Osteoblast (primary cell): ENCODE data around the gene CCDC77. TPM values are rescaled to one million over a fixed set of nuclear protein-coding genes. Genes with fewer than 3 reads are reported as not detected.
"Not testable (repeated sequence)": the region's sequence is repeated elsewhere in the genome, so short reads cannot be mapped to it uniquely, and the experiment has no call there.

Source experiments
- DNase-seq: peaks from one replicate; pipeline ENCODE4 v3.0.0; 2011; ENCODE audit warnings: low spot score, mixed read lengths; ENCODE audit not compliant: insufficient read length; ENCODE audit errors: missing footprints
- H2AFZ ChIP-seq: 2 replicates; pipeline ENCODE4 v1.6.0; 2011; ENCODE audit warnings: mild to moderate bottlenecking, low read length
- H3K27ac ChIP-seq: 2 replicates; pipeline ENCODE4 v1.5.1; 2011; ENCODE audit warnings: mild to moderate bottlenecking, low read depth, low read length, moderate library complexity
- H3K27me3 ChIP-seq: 2 replicates; pipeline ENCODE4 v1.6.0; 2012; ENCODE audit warnings: mild to moderate bottlenecking, control low read depth, inconsistent platforms, low read length, moderate library complexity; ENCODE audit not compliant: insufficient read depth
- H3K36me3 ChIP-seq: 2 replicates; pipeline ENCODE4 v1.5.1; 2011; ENCODE audit warnings: mild to moderate bottlenecking, low read length, control low read depth, moderate library complexity; ENCODE audit not compliant: insufficient read depth
- H3K4me1 ChIP-seq: 2 replicates; pipeline ENCODE4 v1.5.1; 2011; ENCODE audit warnings: mild to moderate bottlenecking, low read length, control low read depth, moderate library complexity; ENCODE audit not compliant: insufficient read depth
- H3K4me2 ChIP-seq: 2 replicates; pipeline ENCODE4 v1.6.0; 2011; ENCODE audit warnings: mild to moderate bottlenecking, low read length; ENCODE audit not compliant: insufficient read depth
- H3K4me3 ChIP-seq: fragments of 200-600 bp; sonication (generic); 3 replicates; pipeline ENCODE4 v1.5.1; 2012; ENCODE audit warnings: mild to moderate bottlenecking, low read length, inconsistent platforms; ENCODE audit not compliant: insufficient read depth
- H3K79me2 ChIP-seq: 2 replicates; pipeline ENCODE4 v1.6.0; 2012; ENCODE audit warnings: mild to moderate bottlenecking, low read length, control low read depth, inconsistent platforms; ENCODE audit not compliant: insufficient read depth
- H3K9me3 ChIP-seq: 2 replicates; pipeline ENCODE4 v1.5.1; 2011; ENCODE audit warnings: low read depth, low read length, control low read depth
- H4K20me1 ChIP-seq: 2 replicates; pipeline ENCODE4 v1.6.0; 2012; ENCODE audit warnings: mild to moderate bottlenecking, low read length, control low read depth; ENCODE audit not compliant: insufficient read depth
- CTCF ChIP-seq: IDR thresholded peaks from 2 replicates; pipeline ENCODE4 v1.5.1; 2011; ENCODE audit warnings: mild to moderate bottlenecking, low read depth, low read length, moderate library complexity; ENCODE audit errors: extremely low read depth
- total RNA-seq: library from RNA; depleted of rRNA; stranded (reverse); fragments of >200 nt; gene quantifications from 2 replicates; pipeline ENCODE4 v1.2.3, GENCODE V29; 2012

Gene CCDC77
- total RNA-seq, 1 donor = 9.0 TPM

GRCh38 chr12:414859-415258 is 13.4 kb downstream of the CCDC77 start:
- no peaks in the 10 kb centered on the region for H3K9me3 ChIP-seq
- H3K27me3 ChIP-seq = no peaks in the 10 kb centered on the region
- no peak overlapping the region for H3K27ac ChIP-seq
- no peak for TF ChIP-seq CTCF
- no peak for DNase-seq
- H4K20me1 ChIP-seq = no peaks in the 10 kb centered on the region
- H3K79me2 ChIP-seq = no peaks in the 10 kb centered on the region
- no peak overlapping the region for H2AFZ ChIP-seq
- H3K4me2 ChIP-seq = no peak overlapping the region
- peaks cover 15% of the 10 kb centered on the region for H3K36me3 ChIP-seq
- H3K4me1 ChIP-seq = no peaks in the 10 kb centered on the region
- no peak overlapping the region for H3K4me3 ChIP-seq

GRCh38 chr12:418432-418831 is 17.0 kb downstream of the CCDC77 start:
- Histone ChIP-seq H3K9me3 (no peaks in the 10 kb centered on the region), H3K36me3 (peaks cover 8% of the 10 kb centered on the region), H4K20me1 (no peaks in the 10 kb centered on the region), H2AFZ (no peak overlapping the region), H3K27ac (no peak overlapping the region), H3K79me2 (no peaks in the 10 kb centered on the region), H3K4me3 (no peak overlapping the region), H3K27me3 (no peaks in the 10 kb centered on the region), H3K4me1 (no peaks in the 10 kb centered on the region), H3K4me2 (no peak overlapping the region)
- no peak for TF ChIP-seq CTCF
- DNase-seq = no peak

GRCh38 chr12:422526-422925 is 21.1 kb downstream of the CCDC77 start:
- no peaks in the 10 kb centered on the region for H3K9me3 ChIP-seq
- no peak overlapping the region for H3K4me2 ChIP-seq
- H3K4me3 ChIP-seq = no peak overlapping the region
- H3K36me3 ChIP-seq = peaks cover 6% of the 10 kb centered on the region
- no peak overlapping the region for H2AFZ ChIP-seq
- TF ChIP-seq CTCF = no peak
- no peaks in the 10 kb centered on the region for H3K27me3 ChIP-seq
- no peak for DNase-seq
- H3K79me2 ChIP-seq = no peaks in the 10 kb centered on the region
- no peaks in the 10 kb centered on the region for H4K20me1 ChIP-seq
- H3K4me1 ChIP-seq = no peaks in the 10 kb centered on the region
- no peak overlapping the region for H3K27ac ChIP-seq

- H4K20me1 ChIP-seq, H2AFZ ChIP-seq, H3K36me3 ChIP-seq, H3K79me2 ChIP-seq, H3K27ac ChIP-seq, H3K4me1 ChIP-seq, H3K4me2 ChIP-seq, H3K27me3 ChIP-seq, H3K4me3 ChIP-seq, DNase-seq, H3K9me3 ChIP-seq: not testable (repeated sequence)
Observed at GRCh38 chr12:435737-436136, 34.3 kb downstream of the CCDC77 start.
